Measurements from ENCODE around the gene MYBL2. TPM values are rescaled to one million over a fixed set of nuclear protein-coding genes. Genes with fewer than 3 reads are reported as not detected.

The MYBL2 gene
- total RNA-seq, 1 donor from 2014 or later: 19.0 TPM

DNA sequence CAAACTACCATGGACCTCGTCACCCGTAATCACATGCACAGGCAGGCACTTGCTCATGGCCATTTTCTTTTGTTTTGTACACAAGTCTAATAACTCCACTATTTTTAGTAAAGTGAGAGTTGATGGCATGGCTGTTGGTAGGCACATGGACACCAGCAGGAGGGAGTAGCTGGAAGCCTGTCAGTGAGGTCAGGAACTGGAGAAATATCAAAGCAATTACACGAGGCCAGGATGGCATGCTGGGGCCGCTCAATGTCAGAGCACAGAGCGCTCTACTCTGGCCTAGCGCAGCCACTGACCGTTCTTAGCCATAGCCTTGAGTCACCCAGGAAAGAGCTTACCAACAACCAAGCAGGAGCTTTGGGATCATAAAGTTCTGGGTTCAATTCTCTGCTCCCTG, 96.0 kb downstream of the MYBL2 start:
- Mint-ChIP-seq H3K27ac (ENCODE audit: unreplicated experiment) (no peak overlapping the region), H3K9me3 (ENCODE audit: unreplicated experiment) (peaks cover 2% of the 10 kb centered on the region), H3K4me1 (ENCODE audit: low read depth, unreplicated experiment) (peaks cover 3% of the 10 kb centered on the region), H3K4me3 (ENCODE audit: unreplicated experiment) (no peak overlapping the region), H3K36me3 (ENCODE audit: unreplicated experiment) (no peaks in the 10 kb centered on the region), H3K27me3 (ENCODE audit: unreplicated experiment) (no peaks in the 10 kb centered on the region)
- no peak for DNase-seq
- TF ChIP-seq, protein P1, sequence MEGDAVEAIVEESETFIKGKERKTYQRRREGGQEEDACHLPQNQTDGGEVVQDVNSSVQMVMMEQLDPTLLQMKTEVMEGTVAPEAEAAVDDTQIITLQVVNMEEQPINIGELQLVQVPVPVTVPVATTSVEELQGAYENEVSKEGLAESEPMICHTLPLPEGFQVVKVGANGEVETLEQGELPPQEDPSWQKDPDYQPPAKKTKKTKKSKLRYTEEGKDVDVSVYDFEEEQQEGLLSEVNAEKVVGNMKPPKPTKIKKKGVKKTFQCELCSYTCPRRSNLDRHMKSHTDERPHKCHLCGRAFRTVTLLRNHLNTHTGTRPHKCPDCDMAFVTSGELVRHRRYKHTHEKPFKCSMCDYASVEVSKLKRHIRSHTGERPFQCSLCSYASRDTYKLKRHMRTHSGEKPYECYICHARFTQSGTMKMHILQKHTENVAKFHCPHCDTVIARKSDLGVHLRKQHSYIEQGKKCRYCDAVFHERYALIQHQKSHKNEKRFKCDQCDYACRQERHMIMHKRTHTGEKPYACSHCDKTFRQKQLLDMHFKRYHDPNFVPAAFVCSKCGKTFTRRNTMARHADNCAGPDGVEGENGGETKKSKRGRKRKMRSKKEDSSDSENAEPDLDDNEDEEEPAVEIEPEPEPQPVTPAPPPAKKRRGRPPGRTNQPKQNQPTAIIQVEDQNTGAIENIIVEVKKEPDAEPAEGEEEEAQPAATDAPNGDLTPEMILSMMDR (IDR thresholded peaks at IDR 0.05; ENCODE audit: partially characterized antibody, unreplicated experiment): no peak

DNA sequence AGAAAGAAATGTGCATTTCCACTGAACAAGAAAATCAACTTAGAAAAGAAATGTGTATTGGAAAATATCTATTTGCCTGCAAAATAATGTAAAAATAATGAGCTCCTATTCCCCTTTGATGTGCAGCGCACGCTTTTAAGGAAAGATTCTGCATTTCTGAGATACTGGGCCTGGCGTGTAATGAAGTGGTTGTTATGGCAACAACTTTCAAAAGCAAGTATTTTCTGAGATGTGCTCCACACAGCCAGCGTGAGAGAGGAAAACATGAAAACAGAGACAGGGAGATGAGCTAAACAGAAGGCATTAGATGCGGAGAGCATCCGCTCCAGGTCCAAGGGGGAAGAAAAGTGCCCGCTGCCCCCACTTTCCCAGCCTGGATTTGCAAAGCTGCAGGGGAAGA, 99.0 kb downstream of the MYBL2 start:
- Mint-ChIP-seq H3K27ac (ENCODE audit: unreplicated experiment) (no peak overlapping the region), H3K4me3 (ENCODE audit: unreplicated experiment) (no peak overlapping the region)

More for the DNA sequence above, 99.0 kb downstream of the MYBL2 start:
- H3K27me3 Mint-ChIP-seq (ENCODE audit: unreplicated experiment): peaks cover 2% of the 10 kb centered on the region
- H3K4me1 Mint-ChIP-seq (ENCODE audit: low read depth, unreplicated experiment): peaks cover 3% of the 10 kb centered on the region
- no peak for DNase-seq
- H3K36me3 Mint-ChIP-seq (ENCODE audit: unreplicated experiment): no peaks in the 10 kb centered on the region
- no peaks in the 10 kb centered on the region for H3K9me3 Mint-ChIP-seq (ENCODE audit: unreplicated experiment)
- TF ChIP-seq, protein P1 (IDR thresholded peaks at IDR 0.05; ENCODE audit: partially characterized antibody, unreplicated experiment): no peak

Other genes starting within 250 kb of the MYBL2 start
- 161 TPM for gene SRSF6, start 209.2 kb upstream of the MYBL2 start, total RNA-seq (ENCODE audit: unreplicated experiment)
- 19.9 TPM for gene L3MBTL1, start 159.4 kb upstream of the MYBL2 start, total RNA-seq (ENCODE audit: unreplicated experiment)
- 0.56 TPM for gene SGK2, start 108.1 kb upstream of the MYBL2 start, total RNA-seq (ENCODE audit: unreplicated experiment)
- gene IFT52, start 76.2 kb upstream of the MYBL2 start, total RNA-seq (ENCODE audit: unreplicated experiment): 40.3 TPM
- gene GTSF1L, start 59.9 kb downstream of the MYBL2 start, total RNA-seq (ENCODE audit: unreplicated experiment): not detected
- gene TOX2, start 247.7 kb downstream of the MYBL2 start, total RNA-seq (ENCODE audit: unreplicated experiment): 11.0 TPM